Measurements from ENCODE around the gene CCL2.
"Not testable (repeated sequence)": the region's sequence is repeated elsewhere in the genome, so short reads cannot be mapped to it uniquely, and the experiment has no call there.

The CCL2 gene

DNA sequence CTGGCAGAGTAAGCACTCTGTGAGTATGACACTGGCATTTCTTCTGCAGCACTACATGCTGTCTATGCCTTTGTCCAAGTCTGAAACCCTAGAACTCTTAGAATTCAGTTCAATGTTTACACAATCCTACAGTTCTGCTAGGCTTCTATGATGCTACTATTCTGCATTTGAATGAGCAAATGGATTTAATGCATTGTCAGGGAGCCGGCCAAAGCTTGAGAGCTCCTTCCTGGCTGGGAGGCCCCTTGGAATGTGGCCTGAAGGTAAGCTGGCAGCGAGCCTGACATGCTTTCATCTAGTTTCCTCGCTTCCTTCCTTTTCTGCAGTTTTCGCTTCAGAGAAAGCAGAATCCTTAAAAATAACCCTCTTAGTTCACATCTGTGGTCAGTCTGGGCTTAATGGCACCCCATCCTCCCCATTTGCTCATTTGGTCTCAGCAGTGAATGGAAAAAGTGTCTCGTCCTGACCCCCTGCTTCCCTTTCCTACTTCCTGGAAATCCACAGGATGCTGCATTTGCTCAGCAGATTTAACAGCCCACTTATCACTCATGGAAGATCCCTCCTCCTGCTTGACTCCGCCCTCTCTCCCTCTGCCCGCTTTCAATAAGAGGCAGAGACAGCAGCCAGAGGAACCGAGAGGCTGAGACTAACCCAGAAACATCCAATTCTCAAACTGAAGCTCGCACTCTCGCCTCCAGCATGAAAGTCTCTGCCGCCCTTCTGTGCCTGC, at the start of gene CCL2:
TSS of gene CCL2 (plus strand) at position 635 of the 730 bp plus-strand sequence. CDS start at position 700, 65 bp downstream.
- DNase-seq (ENCODE audit: low read depth), result no peak

DNA sequence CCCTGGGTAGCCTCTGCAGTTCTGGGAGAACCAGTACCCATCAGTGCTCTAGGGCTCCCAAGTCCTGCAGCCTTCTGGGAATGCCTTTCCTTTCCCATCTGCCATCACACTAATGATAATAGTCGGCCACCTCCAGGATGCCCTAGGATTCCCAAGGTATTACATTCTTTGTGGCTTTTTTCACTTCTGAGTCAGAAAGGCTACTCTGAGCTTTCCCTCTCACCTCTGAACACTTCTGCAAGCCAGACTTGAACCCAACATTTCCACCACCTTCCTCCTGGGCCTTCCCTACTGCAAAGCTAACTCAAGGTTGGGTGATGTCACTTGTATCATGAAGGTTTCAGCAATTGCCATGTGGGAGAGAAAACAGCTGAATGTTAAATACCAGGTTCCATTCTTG, 49.7 kb upstream of the CCL2 start:
- no peak for DNase-seq (ENCODE audit: low read depth)

DNA sequence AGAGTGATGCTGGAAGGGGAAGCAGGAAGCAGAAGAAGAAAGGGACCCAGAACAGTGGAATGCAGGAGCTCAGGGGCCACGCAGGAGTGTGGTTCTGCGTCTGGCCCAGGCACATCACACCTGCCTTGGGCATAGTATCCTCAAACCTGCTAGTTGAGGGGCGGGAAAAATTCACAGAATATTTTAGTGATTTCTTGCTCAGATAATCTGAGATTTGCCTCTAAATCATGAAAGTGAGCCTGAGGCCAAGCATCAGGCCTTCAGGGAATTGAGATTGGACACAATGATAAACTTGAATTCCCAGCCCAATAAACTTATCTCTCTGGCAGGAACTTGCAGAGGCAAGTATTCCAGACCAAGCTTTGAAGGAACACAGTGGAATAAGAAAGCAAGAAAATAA, 48.5 kb upstream of the CCL2 start:
- DNase-seq (ENCODE audit: low read depth), result no peak

DNA sequence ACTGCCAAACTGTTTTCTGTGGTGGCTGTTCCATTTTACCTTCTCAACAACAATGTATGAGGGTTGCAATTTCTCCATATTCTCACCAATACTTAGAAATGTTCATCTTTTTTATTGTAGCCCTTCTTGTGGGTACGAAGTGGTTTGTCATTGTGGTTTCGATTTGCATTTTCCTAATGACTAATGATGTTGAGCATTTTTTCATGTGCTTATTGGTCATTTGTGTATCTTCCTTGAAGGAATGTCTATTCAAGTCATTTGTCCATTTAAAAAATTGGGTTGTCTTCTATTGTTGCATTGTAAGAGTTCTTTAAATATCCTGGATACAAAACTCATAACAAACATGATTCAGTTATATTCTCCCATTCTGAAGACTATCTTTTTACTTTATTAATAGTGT, 47.5 kb upstream of the CCL2 start:
- DNase-seq (ENCODE audit: low read depth), result no peak

DNA sequence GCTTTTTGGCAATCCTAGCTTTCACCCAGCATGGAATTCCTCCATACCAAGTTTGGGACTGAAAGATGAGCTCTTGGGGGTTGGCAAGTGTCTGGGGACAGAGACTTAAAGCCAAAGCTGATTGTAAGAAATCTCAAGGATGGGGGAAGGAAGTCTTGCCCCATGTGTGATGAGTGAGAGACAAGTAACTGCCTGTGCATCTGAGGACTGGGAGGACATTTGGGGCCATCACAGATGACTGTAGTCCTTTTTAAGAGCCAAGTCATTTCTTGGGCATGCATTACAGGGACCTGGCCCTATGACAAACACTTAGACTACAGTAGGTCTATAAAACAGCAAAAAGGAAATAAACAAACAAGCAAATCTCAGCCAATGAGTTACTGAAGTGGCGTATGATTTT, 36.3 kb upstream of the CCL2 start:
- no peak for DNase-seq (ENCODE audit: low read depth)

DNA sequence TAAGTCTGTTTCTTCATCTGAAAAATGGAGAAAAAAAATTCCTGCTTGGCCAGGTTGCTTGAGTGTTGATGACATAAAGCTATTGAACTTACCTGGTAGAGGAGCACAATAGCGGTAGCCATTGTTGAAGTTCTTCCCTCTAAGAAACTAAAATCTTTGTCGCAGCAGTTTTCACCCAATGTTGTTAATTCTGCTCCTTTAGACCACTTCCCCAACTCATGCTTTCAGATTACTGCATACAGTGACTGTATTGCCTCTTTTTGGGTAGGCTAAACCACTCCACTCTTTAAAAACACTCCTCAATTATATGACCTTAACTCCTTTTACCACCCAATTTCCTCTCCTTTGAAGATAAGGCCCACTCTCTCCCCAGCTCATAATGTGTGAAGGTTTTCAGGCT, 35.7 kb upstream of the CCL2 start:
- no peak for DNase-seq (ENCODE audit: low read depth)

DNA sequence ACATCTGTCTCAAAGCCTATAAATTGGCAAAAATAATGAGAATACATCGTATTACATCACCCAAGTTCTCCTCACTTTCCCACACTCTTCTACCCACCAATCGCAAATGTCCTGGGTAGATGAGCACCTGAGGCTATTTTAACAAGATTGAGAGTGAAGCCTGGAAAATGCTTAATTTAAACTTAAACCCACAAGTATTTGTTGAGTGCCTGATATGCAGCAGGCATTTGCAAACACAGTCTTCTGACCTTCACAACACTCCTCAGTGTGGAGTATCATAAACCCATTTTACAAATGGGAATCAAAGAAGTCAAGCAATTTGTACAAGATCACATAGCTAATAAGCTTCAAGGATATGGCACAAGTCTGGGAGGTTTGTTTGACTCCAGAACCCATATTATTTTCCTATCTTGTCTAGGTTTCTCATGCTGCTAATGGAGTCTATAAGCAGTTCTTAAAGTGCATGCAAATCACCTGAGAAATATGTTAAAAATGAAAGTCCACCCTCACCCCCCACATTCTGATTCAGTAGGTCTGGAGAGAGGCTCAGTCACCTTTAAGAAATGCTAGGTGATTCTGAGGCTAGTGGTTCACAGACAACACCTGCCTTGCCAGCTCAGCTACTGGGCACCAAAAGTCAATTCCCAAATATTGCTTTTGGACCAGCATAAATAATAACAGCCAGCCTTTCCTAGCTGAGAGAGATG, 34.9 kb upstream of the CCL2 start:
- no peak for DNase-seq (ENCODE audit: low read depth)

DNA sequence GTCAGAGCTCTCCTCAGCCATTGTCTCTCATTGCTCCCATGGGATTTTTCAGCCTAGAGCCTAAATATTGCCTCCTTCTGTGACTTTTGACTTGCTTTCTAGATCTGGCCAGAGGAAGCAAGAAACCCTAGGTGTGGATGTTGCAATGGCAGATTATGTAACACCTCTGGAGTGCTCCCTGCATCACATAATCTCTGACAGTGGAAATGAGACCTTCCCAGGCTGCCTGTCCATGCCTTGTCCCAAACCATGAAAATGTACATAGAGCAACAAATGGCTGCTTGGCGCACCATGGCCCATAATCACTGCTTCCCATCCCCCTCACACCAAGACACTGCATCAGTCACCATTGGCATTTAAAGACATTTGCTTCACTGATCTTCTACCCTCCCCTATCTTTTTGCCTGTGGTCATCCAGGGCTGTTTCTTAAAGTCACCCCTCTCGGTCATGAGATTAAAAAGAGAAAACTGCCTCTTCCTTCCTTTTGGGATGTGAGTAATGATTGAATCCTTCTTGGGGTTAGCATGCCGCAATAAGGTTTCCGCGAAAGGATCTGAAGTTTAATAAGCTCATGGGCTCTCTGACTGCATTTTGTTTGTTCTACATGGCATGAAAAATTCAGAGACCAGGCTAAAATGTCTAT, 34.2 kb upstream of the CCL2 start:
- no peak for DNase-seq (ENCODE audit: low read depth)

DNA sequence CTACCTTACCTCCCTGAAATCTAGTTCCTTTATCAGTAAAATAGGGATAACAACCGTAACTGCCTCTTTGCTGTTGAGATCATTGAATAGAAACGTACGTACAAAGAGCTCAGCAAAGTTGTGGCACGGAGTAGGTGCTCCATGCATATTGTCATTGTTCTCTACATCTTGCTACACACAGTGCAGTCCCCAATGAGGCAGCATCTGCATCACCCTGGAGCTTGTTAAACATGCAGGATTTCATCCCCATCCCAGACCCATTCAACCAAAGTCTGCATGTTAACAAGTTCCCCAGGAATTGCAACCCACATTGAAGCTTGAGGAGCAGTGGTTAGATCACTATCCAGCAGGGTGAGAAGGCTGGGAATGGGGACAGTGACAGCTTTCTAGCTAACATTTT, 33.7 kb upstream of the CCL2 start:
- no peak for DNase-seq (ENCODE audit: low read depth)

DNA sequence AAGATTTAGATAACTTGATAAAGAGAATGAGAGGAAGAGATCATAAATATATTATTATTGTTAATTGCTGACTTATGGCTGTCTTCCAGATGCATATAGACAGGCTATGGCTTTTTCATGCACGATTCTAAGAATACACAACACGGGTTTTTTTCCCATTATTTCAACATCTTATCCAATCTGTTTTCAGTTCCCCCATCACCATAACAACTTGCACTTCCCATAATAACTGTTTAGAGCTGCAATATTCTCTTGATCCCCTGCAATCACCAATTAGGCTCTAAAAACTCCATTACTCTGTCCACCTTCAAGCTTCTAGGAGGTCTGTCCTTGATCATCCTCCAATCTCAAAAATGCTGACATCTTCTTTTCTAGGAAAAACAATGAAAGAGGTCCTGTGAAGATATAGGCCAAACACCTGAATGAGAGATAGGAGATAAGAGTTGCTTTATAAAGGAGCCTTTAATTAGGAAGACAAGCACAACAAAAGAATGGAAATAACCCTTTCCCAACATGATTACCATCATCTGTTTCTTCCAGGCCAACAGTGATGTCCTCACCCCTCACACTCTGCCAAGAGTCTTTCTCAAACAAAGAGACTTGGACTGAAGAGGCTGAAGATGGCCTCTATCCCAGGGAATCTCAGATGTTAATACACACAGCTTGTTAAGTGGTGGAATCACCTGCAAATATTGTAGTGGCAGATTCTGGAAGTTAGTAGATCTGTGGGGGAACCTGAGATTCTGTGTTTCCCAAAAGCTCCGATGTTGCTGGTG, 32.2 kb upstream of the CCL2 start:
- DNase-seq (ENCODE audit: low read depth), result no peak

DNA sequence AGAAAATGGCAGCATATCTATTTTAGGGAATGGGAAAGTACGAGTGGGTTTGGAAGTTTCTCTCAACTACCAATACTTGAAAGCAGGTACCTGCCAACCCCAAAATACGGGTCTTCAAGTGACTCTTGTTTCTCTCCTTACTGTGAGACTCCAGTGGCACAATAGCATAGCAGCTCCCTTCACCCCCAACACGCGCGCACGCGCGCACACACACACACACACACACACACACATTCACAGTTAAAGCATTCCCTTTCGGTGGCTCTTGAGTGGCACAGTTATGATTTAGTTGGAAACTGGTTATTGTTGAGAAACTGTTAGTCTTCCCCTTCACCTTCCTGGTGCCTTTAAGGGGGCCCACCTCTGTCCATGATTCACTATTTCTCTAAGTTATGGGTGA, 30.0 kb upstream of the CCL2 start:
- DNase-seq (ENCODE audit: low read depth), result no peak

DNA sequence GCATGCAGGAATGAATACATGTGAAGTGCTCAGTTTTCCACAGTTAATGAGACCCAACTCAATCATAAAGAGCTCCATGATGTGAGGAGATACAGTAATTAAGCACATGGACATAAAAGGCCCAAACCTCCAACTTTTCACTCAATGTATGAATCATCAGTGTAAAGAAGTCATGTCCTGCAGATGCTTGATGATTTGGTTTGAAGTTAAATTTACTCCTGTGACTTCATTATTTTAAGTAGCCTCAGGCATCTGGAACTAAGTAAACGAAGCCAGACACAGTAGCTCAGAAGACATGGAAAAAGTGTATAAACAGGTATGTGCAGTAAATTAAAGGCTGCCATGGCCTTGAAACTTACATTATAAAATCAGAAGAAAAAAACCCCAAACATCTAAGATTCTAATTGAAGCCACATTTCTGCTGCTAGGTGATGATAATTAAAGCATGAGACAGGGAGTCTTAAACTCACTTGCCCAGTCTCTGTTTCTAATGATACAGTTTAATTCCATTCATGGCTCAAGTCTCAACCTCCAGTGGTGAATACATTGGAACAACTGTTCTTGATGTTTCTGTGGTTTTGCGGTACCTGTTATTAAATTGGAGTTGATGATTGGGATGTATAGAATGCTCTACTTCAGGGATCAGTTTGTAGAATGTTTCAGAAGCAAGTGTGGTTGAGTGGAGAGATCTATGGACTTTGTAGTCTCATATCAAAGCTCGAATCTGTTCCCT, 28.9 kb upstream of the CCL2 start:
- DNase-seq (ENCODE audit: low read depth), result no peak

DNA sequence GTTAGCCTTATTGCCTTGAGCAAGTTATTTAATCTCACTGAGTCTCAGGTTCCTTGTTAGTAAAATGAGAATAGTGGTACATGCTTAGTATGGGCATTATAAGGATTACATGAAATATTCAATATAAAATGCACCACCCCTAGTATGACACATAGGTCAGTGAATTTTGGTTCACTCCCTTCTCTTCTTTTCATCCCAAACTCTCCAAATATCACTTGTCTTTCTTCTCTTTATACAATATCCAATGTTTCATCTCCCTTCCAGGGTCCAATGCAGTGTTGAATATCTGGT, 28.4 kb upstream of the CCL2 start:
- DNase-seq (ENCODE audit: low read depth), result no peak

DNA sequence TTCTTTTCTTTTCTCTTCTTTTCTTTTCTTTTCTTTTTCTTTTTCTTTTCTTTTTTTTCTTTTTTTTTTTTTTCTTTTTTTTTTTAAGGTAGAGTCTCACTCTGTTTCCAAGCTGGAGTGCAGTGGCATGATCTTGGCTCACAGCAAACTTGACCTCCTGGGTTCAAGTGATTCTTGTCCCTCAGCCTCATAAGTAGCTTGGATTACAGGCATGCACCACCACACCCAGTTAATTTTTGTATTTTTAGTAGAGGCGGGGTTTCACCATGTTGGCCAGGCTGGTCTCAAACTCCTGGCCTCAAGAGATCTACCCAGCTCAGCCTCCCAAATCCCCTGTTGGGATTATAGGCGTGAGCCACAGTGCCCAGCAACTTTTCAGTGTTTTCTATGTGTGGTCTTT, 27.8 kb upstream of the CCL2 start:
- DNase-seq (ENCODE audit: low read depth), result not testable (repeated sequence)

DNA sequence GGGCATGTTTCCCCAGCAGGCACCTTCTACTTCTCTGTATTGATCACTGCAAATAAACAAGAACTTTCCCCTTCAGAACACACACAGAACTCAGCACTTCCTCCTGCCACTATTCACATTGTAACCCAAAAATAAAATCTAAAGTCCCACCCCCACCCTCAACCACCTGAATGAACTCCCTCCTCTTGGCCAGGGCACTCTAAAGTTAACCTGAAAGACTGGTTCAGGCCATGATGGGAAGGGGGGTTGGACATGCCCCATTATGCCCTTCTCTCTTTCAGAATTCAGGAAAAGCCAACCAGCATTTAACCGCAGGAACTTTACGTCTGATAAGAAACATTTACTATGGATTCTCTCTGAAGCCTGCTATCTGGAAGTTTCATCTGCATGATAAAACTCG, 27.4 kb upstream of the CCL2 start:
- no peak for DNase-seq (ENCODE audit: low read depth)

DNA sequence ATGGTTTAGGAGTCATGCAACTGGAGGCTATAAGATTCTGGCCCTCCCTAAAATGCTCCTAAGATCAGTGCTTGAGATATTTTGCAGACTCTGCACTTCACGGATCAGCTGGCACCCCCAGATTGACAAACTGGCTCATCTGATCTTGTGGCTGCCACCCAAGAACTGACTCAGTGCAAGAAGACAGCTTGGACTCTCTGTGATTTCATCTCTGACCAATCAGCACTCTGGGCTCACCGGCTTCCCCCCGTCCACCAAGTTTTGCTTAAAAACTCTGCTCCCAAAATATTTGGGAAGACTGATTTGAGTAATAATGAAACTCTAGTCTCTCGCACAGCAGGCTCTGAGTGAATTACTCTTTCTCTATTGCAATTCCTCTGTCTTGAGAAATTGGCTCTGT, 26.3 kb upstream of the CCL2 start:
- DNase-seq (ENCODE audit: low read depth), result no peak

DNA sequence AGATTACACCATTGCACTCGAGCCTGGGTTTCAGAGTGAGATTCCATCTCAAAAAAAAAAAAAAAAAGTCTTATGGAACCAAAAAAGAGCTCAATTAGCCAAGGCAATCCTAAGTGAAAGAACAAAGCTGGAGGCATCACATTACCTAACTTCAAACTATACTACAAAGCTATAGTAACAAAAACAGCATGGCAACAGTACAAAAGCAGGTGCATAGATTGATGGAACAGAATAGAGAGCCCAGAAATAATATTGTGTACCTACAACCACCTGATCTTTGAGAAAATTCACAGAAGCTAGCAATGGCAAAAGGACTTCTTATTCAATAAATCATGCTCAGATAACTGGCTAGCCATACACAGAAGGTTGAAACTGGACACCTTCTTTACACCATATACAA, 24.7 kb upstream of the CCL2 start:
- no peak for DNase-seq (ENCODE audit: low read depth)

DNA sequence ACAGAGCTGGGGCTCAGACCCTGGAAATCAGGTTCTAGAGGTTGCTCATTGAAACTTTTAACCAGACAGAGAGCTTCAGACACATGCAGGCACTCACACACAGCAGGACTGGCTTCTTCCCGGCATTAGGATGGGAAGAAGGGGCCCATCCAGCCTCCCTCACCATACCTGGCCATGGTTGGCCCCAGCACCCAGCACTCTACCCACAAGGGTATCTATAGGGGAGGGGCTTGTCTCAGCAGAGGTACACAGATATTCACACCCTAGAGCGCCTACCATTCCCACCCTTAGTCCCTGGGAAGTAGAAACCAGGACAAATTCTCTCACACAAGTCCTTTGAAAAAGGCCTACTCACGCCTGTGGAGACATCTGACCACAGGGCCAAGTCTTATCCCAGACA, 20.5 kb upstream of the CCL2 start:
- DNase-seq (ENCODE audit: low read depth), result no peak

DNA sequence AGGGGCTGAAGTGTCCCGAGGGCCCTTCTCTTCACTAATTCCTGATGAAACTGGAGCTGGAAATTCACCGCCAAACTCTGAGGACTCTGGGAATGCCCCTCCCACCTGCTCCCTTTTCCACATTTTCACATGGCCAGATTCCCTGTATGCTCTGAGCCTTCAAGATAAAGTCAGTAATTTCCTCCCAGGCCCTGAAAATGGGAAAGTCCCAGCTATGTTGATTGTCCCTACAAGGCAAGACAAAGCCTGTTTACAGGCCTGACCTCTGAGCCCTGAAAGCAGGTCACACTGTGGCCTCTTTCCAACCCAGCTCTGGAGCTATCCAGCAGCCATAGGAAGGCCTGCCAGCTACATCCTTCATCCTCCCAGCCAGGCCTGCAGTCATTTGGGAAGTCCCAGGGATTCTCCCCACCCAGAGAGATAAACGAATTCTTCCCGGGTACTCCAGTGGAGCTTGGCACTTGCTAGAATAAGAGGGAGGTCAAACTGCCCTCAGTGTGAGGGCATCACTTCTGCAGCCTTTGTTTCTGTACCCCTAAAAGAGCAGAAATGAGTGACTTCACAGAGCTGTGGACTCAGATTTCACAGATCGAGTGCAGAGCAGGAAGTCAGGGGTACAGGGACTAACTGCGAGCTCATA, 19.6 kb upstream of the CCL2 start:
- no peak for DNase-seq (ENCODE audit: low read depth)

DNA sequence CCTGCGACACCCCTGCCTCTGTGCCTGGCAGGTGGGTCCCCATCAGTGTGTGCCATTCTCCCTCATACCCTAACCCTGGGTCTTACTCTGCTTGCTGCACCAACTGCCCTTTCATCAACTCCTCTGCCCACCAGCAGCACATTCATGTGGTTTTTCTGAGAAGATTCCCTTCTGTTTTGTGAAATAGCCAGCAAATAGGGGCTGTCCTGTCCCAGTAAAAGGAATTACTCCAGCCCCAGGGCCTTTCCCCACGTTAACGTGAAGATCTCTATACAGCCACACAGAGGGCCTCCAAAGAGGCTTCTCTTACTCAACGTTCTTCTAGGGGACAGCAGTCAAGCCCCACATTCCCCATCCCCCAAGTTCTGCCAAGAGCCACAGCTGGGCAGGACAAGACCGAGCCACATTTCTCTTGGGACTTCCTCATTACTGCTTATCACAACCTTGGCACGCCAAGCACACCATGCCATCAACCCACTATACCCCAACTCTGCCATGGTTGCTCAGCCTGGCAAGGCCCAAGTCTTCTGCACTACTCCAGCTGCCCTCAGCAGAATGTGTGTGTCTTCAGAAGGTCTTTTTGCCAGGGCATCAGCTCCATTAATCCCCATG, 18.7 kb upstream of the CCL2 start:
- DNase-seq (ENCODE audit: low read depth), result no peak

DNA sequence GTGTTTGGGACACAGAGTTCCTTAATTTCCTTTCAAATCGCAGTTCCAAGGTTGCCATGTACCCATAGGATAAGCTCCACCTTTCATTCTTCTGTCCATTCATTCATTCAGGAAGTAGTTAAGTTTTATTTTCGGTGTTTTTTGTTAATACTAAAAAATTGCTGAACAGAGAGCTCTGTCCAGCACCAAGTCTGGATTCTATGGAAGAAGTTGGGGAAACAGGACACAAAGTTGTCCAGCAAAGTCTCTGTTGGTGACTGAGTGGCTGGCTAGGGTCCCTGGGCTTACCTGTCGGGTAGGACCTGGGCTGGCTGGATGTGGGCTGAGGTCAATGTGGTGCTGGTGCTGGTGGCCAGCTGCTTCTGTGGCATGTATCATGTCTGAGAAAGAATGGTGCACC, 17.6 kb upstream of the CCL2 start:
- no peak for DNase-seq (ENCODE audit: low read depth)

All from stimulated activated CD8-positive, alpha-beta memory T cell treated with anti-CD3 and anti-CD28 coated beads, Interleukin-15, amount 100 ng/mL, for 24 hours (primary cell).